Mucosa of descending colon (tissue), 3 donors: Measurements from ENCODE around the gene TMEM121. TPM values are rescaled to one million over a fixed set of nuclear protein-coding genes. Genes with fewer than 3 reads are reported as not detected.

Experiments used
- ATAC-seq: fragments of 200-7000 bp; cut with Tn5 transposase; one replicate; pipeline ENCODE4 v1.9.1; 2020; ENCODE audit warnings: mild to moderate bottlenecking, moderate library complexity
- DNase-seq, 3 donors: peaks; one replicate each; pipeline ENCODE4 v3.0.0-alpha.2; 2020
- H3K36me3 ChIP-seq: fragments of 200-600 bp; one replicate; pipeline ENCODE4 v1.8.0; 2021; ENCODE audit warnings: low read depth, mild to moderate bottlenecking
- H3K4me1 ChIP-seq: fragments of 200-600 bp; one replicate; pipeline ENCODE4 v1.8.0; 2021; ENCODE audit warnings: low read depth, mild to moderate bottlenecking
- H3K4me3 ChIP-seq: fragments of 200-600 bp; one replicate; pipeline ENCODE4 v1.8.0; 2021; ENCODE audit warnings: mild to moderate bottlenecking
- H3K9me3 ChIP-seq: fragments of 200-600 bp; one replicate; pipeline ENCODE4 v1.8.0; 2021; ENCODE audit warnings: mild to moderate bottlenecking
- intact Hi-C, 2 donors: fragments of 100-400 bp; cut with DNase I in 1 of 2; cut with micrococcal nuclease in 1 of 2; formaldehyde crosslinking; loops; one replicate each; pipeline versions ENCODE4 v1.11.0 to v1.11.1; 2022; cut with DNase I, micrococcal nuclease
- total RNA-seq, 3 donors: library from RNA; stranded (reverse); fragmentation: NEBNext Ultra II Directional in 2 of 3; extraction: Animal tissue kit (Norgen Biotek cat#: 25700) in 2 of 3; gene quantifications; one replicate each; pipeline versions ENCODE4 v1.2.1 to v1.2.4, GENCODE V29; 2021 to 2023
- TF ChIP-seq, protein P1 (sequence below): fragments of 200-600 bp; IDR thresholded peaks from one replicate; pipeline ENCODE4 v1.8.0; 2022; ENCODE audit warnings: antibody characterized with exemption, mild to moderate bottlenecking
- donor health status: DM: no; HTN: no; CAD: no; lungs with moderate emphysema.
- donor health status: DM: no; HTN: no; CAD: no.
- donor health status: DM: no; HTN: yes; CAD: no.

The TMEM121 gene
- total RNA-seq, 3 donors from 2014 or later, result 0.38 to 4.0 (median 1.0) TPM

DNA sequence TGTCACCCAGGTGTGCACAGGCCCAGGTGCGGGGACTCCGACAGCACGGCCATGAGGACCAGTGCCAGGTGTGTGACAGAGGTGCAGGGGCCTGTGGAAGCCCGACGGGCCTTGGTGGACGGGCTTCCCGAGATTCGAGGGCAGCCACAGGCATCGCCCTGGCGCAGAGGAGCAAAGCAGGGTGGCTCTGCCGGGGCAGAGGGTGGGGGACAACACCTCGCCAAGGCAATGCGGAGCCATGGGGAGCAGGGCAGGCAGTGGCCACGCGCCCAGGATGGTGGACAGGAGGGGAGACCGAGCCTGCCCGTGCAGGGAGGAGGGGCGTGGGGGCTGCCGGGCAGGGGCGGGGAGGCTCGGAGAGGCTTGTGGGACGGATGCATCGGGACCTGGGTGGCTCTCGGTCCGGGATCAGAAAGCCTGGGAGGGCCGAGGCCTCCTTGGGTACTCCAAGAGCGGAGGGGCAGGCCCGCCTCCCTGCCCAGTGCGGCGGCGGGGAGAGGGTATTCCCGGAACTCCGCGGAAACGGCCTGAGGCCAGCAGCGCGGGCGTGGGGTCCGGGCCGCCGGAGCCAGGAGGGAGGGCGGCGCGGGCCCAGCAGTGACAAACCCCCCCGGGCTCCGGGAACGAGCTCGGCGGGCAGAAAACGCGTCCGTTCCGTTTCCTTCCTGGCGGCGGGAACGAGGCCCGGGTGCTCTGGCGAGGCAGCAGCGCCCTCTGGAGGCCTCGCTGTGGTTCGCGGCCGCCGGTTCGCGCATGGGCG, 1.6 kb downstream of the TMEM121 start:
- H3K36me3 ChIP-seq, result no peaks in the 10 kb centered on the region
- intact Hi-C loops, result loop anchor here in 1 of 2 donors (10.0 kb wide), 1 partner anchor 83 kb away; no protein-coding TSS in a partner anchor
- peaks cover 29% of the 10 kb centered on the region for H3K4me1 ChIP-seq
- ATAC-seq (peak; percentile 87), DNase-seq (peak; percentile 82 to 86 (median 85))
- TF ChIP-seq, protein P1, sequence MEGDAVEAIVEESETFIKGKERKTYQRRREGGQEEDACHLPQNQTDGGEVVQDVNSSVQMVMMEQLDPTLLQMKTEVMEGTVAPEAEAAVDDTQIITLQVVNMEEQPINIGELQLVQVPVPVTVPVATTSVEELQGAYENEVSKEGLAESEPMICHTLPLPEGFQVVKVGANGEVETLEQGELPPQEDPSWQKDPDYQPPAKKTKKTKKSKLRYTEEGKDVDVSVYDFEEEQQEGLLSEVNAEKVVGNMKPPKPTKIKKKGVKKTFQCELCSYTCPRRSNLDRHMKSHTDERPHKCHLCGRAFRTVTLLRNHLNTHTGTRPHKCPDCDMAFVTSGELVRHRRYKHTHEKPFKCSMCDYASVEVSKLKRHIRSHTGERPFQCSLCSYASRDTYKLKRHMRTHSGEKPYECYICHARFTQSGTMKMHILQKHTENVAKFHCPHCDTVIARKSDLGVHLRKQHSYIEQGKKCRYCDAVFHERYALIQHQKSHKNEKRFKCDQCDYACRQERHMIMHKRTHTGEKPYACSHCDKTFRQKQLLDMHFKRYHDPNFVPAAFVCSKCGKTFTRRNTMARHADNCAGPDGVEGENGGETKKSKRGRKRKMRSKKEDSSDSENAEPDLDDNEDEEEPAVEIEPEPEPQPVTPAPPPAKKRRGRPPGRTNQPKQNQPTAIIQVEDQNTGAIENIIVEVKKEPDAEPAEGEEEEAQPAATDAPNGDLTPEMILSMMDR, result peak; percentile 88
- no peak overlapping the region for H3K4me3 ChIP-seq
- no peaks in the 10 kb centered on the region for H3K9me3 ChIP-seq

DNA sequence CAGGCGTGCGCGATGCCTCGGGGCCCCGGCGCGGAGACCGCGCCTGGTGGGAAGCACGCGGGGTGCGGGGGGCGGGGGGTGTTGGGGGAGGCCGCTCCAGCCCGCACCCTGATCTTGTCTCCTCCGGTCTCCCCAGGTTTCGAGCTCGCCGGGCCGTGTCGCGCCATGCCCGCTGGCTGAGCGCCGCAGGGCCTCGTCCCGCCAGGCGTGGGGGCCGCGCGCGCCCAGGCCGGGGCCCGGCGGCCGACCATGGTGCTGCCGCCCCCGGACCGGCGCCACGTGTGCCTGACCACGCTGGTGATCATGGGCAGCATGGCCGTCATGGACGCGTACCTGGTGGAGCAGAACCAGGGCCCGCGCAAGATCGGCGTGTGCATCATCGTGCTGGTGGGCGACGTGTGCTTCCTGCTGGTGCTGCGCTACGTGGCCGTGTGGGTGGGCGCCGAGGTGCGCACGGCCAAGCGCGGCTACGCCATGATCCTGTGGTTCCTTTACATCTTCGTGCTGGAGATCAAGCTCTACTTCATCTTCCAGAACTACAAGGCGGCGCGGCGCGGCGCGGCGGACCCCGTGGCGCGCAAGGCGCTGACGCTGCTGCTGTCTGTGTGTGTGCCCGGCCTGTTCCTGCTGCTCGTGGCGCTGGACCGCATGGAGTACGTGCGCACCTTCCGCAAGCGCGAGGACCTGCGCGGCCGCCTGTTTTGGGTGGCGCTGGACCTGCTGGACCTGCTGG, 2.4 kb downstream of the TMEM121 start:
- DNase-seq (peak in 2 of 3 donors; percentile 40 to 62), ATAC-seq (no peak)
- intact Hi-C loops, result loop anchor here in 1 of 2 donors (10.0 kb wide), 1 partner anchor 84 kb away; no protein-coding TSS in a partner anchor
- no peaks in the 10 kb centered on the region for H3K36me3 ChIP-seq
- TF ChIP-seq, protein P1, result no peak
- peaks cover 29% of the 10 kb centered on the region for H3K4me1 ChIP-seq
- no peak overlapping the region for H3K4me3 ChIP-seq
- no peaks in the 10 kb centered on the region for H3K9me3 ChIP-seq

DNA sequence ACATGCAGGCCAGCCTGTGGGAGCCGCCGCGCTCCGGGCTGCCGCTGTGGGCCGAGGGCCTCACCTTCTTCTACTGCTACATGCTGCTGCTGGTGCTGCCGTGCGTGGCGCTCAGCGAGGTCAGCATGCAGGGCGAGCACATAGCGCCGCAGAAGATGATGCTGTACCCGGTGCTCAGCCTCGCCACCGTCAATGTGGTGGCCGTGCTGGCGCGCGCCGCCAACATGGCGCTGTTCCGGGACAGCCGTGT, 2.9 kb downstream of the TMEM121 start:
- Histone ChIP-seq H3K4me1 (peaks cover 29% of the 10 kb centered on the region), H3K9me3 (no peaks in the 10 kb centered on the region), H3K36me3 (no peaks in the 10 kb centered on the region), H3K4me3 (no peak overlapping the region)
- DNase-seq (peak in 1 of 3 donors; percentile 36), ATAC-seq (no peak)
- TF ChIP-seq, protein P1, result no peak
- intact Hi-C loops, result loop anchor here in 1 of 2 donors (10.0 kb wide), 1 partner anchor 84 kb away; no protein-coding TSS in a partner anchor

DNA sequence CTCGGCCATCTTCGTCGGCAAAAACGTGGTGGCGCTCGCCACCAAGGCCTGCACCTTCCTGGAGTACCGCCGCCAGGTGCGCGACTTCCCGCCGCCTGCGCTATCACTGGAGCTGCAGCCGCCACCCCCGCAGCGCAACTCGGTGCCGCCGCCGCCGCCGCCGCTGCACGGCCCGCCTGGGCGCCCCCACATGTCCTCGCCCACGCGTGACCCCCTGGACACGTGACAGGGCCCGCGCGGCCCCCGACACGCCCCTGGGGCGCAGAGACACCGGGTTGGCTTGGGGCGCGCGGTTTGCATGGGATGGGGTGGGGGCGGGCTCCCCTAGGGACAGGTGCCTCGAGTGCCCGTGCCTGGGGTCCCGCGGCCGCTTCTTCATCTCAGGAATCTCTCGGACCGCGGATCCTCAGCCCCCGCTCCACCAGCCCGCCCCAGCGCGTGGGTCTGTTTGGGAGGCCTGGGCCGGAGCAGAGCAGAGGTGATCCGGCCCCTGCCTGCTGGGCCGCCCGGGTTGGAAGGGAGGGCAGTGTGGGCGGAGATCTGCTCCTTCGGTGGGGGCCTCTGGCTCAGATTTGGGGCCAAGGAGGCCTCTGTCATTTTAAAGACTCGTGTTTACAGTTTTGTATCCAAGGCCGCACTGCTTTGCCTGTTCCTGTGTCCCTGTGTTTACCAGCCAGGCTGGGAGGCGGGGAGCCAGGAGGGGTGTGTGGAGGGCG, 3.3 kb downstream of the TMEM121 start:
- no peak overlapping the region for H3K4me3 ChIP-seq
- intact Hi-C loops, result loop anchor here in 1 of 2 donors (10.0 kb wide), 1 partner anchor 85 kb away; no protein-coding TSS in a partner anchor

More for the DNA sequence above, 3.3 kb downstream of the TMEM121 start:
- Histone ChIP-seq H3K36me3 (no peaks in the 10 kb centered on the region), H3K4me1 (peaks cover 29% of the 10 kb centered on the region), H3K9me3 (no peaks in the 10 kb centered on the region)
- ATAC-seq (peak; percentile 20), DNase-seq (peak; percentile 48 to 59 (median 54))
- TF ChIP-seq, protein P1, result no peak
